Activated T-cell treated with anti-CD3 and anti-CD28 coated beads for 4 hours (primary cell): ENCODE results near the gene LITAF.
"Not testable (repeated sequence)": the region's sequence is repeated elsewhere in the genome, so short reads cannot be mapped to it uniquely, and the experiment has no call there.

Experiments
- DNase-seq: peaks from one replicate; pipeline ENCODE4 v3.0.0-alpha.2; 2020

LITAF gene

GRCh38 chr16:11620243-11621003 lies 33.7 kb upstream of the LITAF start:
- DNase-seq = no peak

GRCh38 chr16:11619327-11619851 lies 32.7 kb upstream of the LITAF start:
- DNase-seq = no peak

GRCh38 chr16:11618107-11618717 lies 31.5 kb upstream of the LITAF start:
- DNase-seq = no peak

GRCh38 chr16:11615748-11616447 lies 29.2 kb upstream of the LITAF start:
- no peak for DNase-seq

- no peak for DNase-seq
Measured at GRCh38 chr16:11614587-11615175, 28.0 kb upstream of the LITAF start.

GRCh38 chr16:11613381-11614303 lies 26.9 kb upstream of the LITAF start:
- no peak for DNase-seq

- no peak for DNase-seq
Measured at GRCh38 chr16:11612665-11613025, 25.9 kb upstream of the LITAF start.

- DNase-seq = no peak
Measured at GRCh38 chr16:11611871-11612664, 25.3 kb upstream of the LITAF start.

GRCh38 chr16:11610580-11610979 lies 23.9 kb upstream of the LITAF start:
- no peak for DNase-seq

GRCh38 chr16:11610121-11610505 lies 23.4 kb upstream of the LITAF start:
- no peak for DNase-seq

GRCh38 chr16:11609474-11610120 lies 22.9 kb upstream of the LITAF start:
- no peak for DNase-seq

- no peak for DNase-seq
Measured at GRCh38 chr16:11605891-11606290, 19.2 kb upstream of the LITAF start.

GRCh38 chr16:11605564-11605886 lies 18.8 kb upstream of the LITAF start:
- no peak for DNase-seq

GRCh38 chr16:11604783-11605563 lies 18.3 kb upstream of the LITAF start:
- no peak for DNase-seq

GRCh38 chr16:11604296-11604695 lies 17.6 kb upstream of the LITAF start:
- not testable (repeated sequence) for DNase-seq

GRCh38 chr16:11603331-11603750 lies 16.6 kb upstream of the LITAF start:
- DNase-seq = no peak

- no peak for DNase-seq
Measured at GRCh38 chr16:11602321-11602720, 15.6 kb upstream of the LITAF start.

GRCh38 chr16:11601911-11602310 lies 15.2 kb upstream of the LITAF start:
- no peak for DNase-seq

GRCh38 chr16:11601425-11601824 lies 14.7 kb upstream of the LITAF start:
- no peak for DNase-seq

GRCh38 chr16:11599579-11599978 lies 12.9 kb upstream of the LITAF start:
- DNase-seq = no peak
